Lower lobe of right lung (tissue), 2 donors: Measurements from ENCODE around the gene INPP1. TPM values are rescaled to one million over a fixed set of nuclear protein-coding genes. Genes with fewer than 3 reads are reported as not detected.

Experiments
- ATAC-seq, 2 donors: fragments of 200-7000 bp; cut with Tn5 transposase; one replicate each; pipeline ENCODE4 v1.9.1; 2020 to 2022; ENCODE audit warnings: mild to moderate bottlenecking in 2 of 2, moderate library complexity in 2 of 2
- DNase-seq: peaks from one replicate; pipeline ENCODE4 v3.0.0-alpha.2; 2020
- H3K27ac ChIP-seq: fragments of 200-600 bp; one replicate; pipeline ENCODE4 v1.8.0; 2022
- H3K27me3 ChIP-seq: fragments of 200-600 bp; one replicate; pipeline ENCODE4 v1.8.0; 2022; ENCODE audit warnings: low read depth
- H3K36me3 ChIP-seq: fragments of 200-600 bp; one replicate; pipeline ENCODE4 v1.8.0; 2022; ENCODE audit warnings: mild to moderate bottlenecking
- H3K4me1 ChIP-seq: fragments of 200-600 bp; one replicate; pipeline ENCODE4 v1.8.0; 2022
- H3K4me3 ChIP-seq: fragments of 200-600 bp; one replicate; pipeline ENCODE4 v1.8.0; 2022; ENCODE audit warnings: mild to moderate bottlenecking
- H3K9me3 ChIP-seq: fragments of 200-600 bp; one replicate; pipeline ENCODE4 v1.8.0; 2022
- intact Hi-C: fragments of 100-400 bp; cut with DNase I; formaldehyde crosslinking; loops from one replicate; pipeline ENCODE4 v1.11.0; 2022
- total RNA-seq: library from RNA; stranded (reverse); fragmentation: NEBNext Ultra II Directional; extraction: Animal tissue kit (Norgen Biotek cat#: 25700); gene quantifications from one replicate; pipeline ENCODE4 v1.2.1, GENCODE V29; 2021
- TF ChIP-seq, protein P1 (sequence below): fragments of 200-600 bp; IDR thresholded peaks from one replicate; pipeline ENCODE4 v1.8.0; 2022; ENCODE audit warnings: antibody characterized with exemption, mild to moderate bottlenecking
- donor health status: DM: no; HTN: yes; CAD: no; lungs with severe emphysema.

Gene INPP1
- total RNA-seq, 1 donor from 2014 or later = 23.4 TPM

DNA sequence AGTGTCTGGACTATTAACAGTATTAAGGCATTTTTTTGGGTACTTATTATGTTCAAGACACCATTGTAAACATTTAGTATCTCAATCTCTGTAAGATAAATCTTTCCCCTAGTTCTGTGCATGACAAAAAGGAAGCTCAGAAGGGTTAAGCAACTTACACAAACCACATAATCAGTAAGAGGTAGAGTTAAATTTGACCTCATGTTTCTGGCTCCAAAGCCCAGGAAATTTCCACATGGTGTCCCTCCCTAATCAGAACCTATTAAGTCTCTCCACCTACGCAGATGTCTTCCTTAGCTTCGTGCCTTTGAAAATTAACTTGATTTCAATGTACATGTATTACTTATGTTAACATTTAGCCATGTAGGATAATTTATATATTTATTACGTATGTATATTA lies 66.8 kb downstream of the INPP1 start:
- Histone ChIP-seq H3K4me3 (peak overlapping the region; percentile 73), H3K27me3 (no peaks in the 10 kb centered on the region), H3K36me3 (no peaks in the 10 kb centered on the region), H3K9me3 (no peaks in the 10 kb centered on the region), H3K4me1 (peaks cover 36% of the 10 kb centered on the region), H3K27ac (no peak overlapping the region)
- no peak for ATAC-seq
- intact Hi-C loops = no loop called here
- no peak for DNase-seq
- TF ChIP-seq, protein P1, sequence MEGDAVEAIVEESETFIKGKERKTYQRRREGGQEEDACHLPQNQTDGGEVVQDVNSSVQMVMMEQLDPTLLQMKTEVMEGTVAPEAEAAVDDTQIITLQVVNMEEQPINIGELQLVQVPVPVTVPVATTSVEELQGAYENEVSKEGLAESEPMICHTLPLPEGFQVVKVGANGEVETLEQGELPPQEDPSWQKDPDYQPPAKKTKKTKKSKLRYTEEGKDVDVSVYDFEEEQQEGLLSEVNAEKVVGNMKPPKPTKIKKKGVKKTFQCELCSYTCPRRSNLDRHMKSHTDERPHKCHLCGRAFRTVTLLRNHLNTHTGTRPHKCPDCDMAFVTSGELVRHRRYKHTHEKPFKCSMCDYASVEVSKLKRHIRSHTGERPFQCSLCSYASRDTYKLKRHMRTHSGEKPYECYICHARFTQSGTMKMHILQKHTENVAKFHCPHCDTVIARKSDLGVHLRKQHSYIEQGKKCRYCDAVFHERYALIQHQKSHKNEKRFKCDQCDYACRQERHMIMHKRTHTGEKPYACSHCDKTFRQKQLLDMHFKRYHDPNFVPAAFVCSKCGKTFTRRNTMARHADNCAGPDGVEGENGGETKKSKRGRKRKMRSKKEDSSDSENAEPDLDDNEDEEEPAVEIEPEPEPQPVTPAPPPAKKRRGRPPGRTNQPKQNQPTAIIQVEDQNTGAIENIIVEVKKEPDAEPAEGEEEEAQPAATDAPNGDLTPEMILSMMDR = no peak

DNA sequence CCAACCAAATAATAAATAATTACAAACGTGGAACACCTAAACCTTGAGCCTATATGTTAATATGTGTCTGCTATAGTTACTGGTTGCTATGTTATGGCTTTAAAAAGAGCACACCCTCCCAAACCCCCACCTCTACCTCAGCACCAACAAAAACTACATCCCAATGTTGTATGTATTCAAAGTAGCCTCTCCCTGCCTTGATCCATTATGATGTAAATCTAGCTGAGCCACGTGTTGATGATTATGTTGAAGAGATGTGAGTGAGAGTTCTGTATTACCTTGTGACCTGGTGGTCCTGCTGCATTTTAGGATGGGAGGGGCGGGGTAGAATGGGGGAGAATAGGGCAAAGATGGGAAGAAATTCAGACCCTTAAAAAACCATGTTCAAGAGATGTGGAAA lies 69.6 kb downstream of the INPP1 start:
- Histone ChIP-seq H3K4me1 (peaks cover 41% of the 10 kb centered on the region), H3K27me3 (no peaks in the 10 kb centered on the region), H3K4me3 (no peak overlapping the region), H3K36me3 (no peaks in the 10 kb centered on the region), H3K9me3 (no peaks in the 10 kb centered on the region), H3K27ac (no peak overlapping the region)
- no peak for ATAC-seq
- TF ChIP-seq, protein P1 = no peak
- intact Hi-C loops = no loop called here
- DNase-seq = no peak

DNA sequence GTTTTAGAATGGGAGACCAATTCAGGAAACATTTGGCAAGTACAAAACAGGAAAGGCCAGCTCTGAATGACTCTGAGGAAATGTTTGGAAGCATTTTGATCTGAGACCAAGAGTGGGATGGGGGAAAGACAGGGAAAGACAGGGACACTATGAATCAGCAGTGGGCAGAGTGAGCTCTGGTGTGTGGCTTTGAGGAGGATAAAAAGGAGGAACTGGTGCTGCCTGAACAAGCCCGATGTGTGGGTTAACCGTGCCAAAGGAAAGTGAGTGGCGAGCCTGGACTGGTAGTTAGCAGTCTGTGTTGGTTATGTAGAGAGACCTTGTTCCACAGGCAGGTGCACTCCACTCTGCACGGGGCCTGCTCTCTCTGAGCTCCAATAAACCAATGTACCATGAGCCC lies 70.0 kb downstream of the INPP1 start:
- no peaks in the 10 kb centered on the region for H3K27me3 ChIP-seq
- TF ChIP-seq, protein P1 = no peak
- peak in 1 of 2 donors; percentile 21 for ATAC-seq
- DNase-seq = no peak
- H3K36me3 ChIP-seq = no peaks in the 10 kb centered on the region
- H3K4me3 ChIP-seq = no peak overlapping the region
- H3K27ac ChIP-seq = no peak overlapping the region
- peaks cover 43% of the 10 kb centered on the region for H3K4me1 ChIP-seq
- no peaks in the 10 kb centered on the region for H3K9me3 ChIP-seq
- intact Hi-C loops = no loop called here

DNA sequence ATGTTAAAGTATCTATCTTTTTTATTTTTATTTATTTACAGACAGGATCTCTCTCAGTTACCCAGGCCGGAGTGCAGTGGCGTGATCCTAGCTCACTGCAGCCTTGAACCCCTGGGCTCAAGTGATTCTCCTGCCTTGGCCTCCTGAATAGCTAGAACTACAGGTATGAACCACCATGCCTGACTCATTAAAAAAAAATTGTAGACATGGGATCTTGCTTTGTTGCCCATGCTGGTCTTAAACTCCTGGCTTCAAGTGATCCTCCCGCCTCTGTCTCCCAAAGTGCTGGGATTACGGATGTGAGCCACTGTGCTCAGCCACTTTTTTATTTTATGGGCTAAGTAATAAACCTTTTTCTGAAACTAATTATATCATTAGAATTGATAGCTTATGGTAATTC lies 71.9 kb downstream of the INPP1 start:
- Histone ChIP-seq H3K27ac (no peak overlapping the region), H3K36me3 (no peaks in the 10 kb centered on the region), H3K9me3 (no peaks in the 10 kb centered on the region), H3K4me3 (no peak overlapping the region), H3K27me3 (no peaks in the 10 kb centered on the region), H3K4me1 (peaks cover 39% of the 10 kb centered on the region)
- intact Hi-C loops = no loop called here
- TF ChIP-seq, protein P1 = no peak
- ATAC-seq (no peak), DNase-seq (no peak)

DNA sequence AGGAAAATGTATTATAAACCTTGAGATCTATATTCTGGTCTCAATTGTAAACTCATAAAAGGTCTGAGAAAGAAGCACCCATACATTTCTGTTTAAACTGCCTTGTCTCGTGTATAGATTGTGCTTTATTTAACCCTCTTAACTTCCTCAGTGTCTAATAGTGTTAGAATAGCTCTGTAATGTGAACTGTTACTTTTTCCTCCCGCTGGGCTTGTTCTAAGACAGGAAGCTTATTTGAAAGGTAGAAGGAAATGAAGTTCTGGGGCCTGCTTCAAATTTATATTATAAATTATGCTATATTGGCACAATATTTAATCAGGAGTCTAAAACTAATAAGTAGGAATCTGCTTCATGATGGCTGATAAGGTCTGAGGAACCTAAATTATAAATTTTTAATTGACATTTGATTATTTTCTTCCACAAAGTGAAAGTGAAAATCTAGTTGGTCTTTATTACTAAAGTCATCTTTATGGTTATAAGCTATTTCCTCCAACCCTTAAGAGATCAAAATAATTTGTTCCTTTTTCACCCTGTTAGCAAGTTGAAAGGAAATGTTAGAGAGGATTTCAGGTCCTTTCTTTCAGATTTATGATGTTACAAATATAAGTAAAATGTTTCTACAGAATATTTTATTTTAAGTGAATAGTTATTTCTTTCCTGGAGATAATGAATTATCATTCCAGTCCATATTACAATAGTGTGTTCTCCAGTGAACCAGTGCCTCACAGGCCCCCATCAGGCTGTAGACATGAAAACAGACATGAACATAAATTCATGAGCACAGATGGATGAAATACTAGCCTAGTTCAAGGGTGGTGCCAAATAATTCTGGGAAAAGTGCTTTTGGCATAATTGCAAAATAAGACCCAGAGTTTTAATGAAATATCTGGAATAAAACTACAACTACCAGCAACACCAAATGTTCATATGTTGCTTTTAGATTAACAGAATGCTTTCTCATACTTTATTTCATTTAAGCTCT lies 72.7 kb downstream of the INPP1 start:
- ATAC-seq (no peak), DNase-seq (no peak)
- H3K27ac ChIP-seq = peak overlapping the region; percentile 32
- H3K4me3 ChIP-seq = no peak overlapping the region
- no peaks in the 10 kb centered on the region for H3K27me3 ChIP-seq
- H3K9me3 ChIP-seq = no peaks in the 10 kb centered on the region
- peaks cover 44% of the 10 kb centered on the region for H3K4me1 ChIP-seq
- intact Hi-C loops = no loop called here
- TF ChIP-seq, protein P1 = no peak
- no peaks in the 10 kb centered on the region for H3K36me3 ChIP-seq
